Measurements from ENCODE around the gene PTPRN2. TPM values are rescaled to one million over a fixed set of nuclear protein-coding genes. Genes with fewer than 3 reads are reported as not detected.
A peak's percentile ranks its signal among the peaks of the same experiment; 100 is the strongest.
"Not testable (repeated sequence)": the region's sequence is repeated elsewhere in the genome, so short reads cannot be mapped to it uniquely, and the experiment has no call there.

The PTPRN2 gene
- total RNA-seq, 1 donor from 2014 or later = 11.4 TPM

DNA sequence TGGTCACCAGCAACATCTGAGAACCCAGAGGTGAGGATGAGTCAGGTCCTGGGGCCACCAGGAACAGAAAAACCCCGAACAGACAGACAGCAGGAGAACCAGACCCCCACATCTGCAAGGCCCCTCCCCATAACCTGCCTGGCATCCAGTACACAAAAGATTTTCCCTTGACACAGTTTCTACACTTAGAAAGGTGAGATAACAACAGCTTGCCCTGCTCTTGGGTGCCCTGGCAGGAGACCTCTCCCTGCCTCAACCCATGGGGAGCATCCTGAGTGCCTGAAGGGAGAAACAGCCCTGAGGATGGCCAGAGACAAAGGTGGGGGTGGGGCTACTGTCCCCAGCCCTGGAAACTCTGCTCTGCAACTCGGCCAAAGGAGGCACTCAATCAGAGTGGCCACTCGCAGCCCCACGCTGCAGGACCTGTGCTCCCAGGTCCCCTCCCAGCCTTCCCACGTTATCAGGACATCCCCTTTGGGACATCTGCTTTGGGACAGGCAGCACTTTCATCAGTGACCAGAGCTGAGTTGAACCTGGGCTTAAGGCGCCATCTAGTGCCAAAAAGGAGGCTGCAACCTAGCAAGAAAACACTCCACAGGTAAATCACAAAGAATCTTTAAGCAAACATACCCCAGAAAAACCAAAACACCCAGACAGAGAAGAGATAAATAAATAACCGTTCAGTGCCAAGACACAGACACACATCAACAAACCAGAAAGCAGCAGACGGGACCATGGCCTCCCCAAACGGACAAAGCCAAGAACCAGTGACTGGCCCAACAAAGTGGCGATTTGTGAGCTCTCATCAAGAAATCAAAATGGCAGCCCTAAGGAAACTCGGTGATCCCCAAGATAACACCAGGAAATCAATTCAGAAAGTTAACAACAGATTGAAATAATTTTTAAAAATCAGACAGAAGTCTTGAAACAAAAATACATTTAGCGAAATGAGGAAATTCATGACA lies 233.7 kb downstream of the PTPRN2 start:
- H3K4me1 Mint-ChIP-seq (ENCODE audit: low read depth) = peaks cover 3% of the 10 kb centered on the region
- no peak for DNase-seq (ENCODE audit: low spot score, unreplicated experiment)
- peaks cover 52% of the 10 kb centered on the region for H3K27me3 Mint-ChIP-seq
- H3K4me3 Mint-ChIP-seq (ENCODE audit: low read depth) = no peak overlapping the region
- peaks cover 2% of the 10 kb centered on the region for H3K36me3 Mint-ChIP-seq (ENCODE audit: insufficient read depth)
- H3K27ac Mint-ChIP-seq = no peak overlapping the region
- TF ChIP-seq, protein P1, sequence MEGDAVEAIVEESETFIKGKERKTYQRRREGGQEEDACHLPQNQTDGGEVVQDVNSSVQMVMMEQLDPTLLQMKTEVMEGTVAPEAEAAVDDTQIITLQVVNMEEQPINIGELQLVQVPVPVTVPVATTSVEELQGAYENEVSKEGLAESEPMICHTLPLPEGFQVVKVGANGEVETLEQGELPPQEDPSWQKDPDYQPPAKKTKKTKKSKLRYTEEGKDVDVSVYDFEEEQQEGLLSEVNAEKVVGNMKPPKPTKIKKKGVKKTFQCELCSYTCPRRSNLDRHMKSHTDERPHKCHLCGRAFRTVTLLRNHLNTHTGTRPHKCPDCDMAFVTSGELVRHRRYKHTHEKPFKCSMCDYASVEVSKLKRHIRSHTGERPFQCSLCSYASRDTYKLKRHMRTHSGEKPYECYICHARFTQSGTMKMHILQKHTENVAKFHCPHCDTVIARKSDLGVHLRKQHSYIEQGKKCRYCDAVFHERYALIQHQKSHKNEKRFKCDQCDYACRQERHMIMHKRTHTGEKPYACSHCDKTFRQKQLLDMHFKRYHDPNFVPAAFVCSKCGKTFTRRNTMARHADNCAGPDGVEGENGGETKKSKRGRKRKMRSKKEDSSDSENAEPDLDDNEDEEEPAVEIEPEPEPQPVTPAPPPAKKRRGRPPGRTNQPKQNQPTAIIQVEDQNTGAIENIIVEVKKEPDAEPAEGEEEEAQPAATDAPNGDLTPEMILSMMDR (IDR thresholded peaks at IDR 0.05; ENCODE audit: unreplicated experiment) = peak; percentile 59
- peaks cover 14% of the 10 kb centered on the region for H3K9me3 Mint-ChIP-seq (ENCODE audit: low read depth)

DNA sequence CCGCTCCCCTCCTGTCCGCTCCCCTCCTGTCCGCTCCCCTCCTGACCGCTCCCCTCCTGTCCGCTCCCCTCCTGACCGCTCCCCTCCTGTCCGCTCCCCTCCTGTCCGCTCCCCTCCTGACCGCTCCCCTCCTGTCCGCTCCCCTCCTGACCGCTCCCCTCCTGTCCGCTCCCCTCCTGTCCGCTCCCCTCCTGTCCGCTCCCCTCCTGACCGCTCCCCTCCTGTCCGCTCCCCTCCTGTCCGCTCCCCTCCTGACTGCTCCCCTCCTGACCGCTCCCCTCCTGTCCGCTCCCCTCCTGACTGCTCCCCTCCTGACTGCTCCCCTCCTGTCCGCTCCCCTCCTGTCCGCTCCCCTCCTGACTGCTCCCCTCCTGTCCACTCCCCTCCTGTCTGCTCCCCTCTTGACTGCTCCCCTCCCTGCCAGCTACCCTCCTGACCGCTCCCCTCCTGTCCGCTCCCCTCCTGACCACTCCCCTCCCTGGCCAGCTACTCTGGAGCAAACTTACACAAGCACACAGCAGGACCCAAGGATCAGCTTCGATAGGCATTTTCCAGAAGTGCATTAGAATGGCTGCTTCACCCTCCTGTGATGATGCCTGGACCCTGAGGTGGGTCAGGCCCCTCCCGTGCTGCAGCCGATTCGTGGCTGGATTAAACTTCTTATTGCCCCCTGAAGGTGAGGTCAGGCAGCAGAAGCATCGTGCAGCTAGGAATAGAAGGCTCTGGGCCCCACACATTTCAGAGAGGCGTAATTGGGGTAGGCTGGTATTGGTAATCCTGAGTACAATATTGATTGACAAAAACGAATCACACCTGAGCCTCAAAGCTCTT lies 235.5 kb downstream of the PTPRN2 start:
- DNase-seq (ENCODE audit: low spot score, unreplicated experiment); H3K4me1 Mint-ChIP-seq (ENCODE audit: low read depth); H3K4me3 Mint-ChIP-seq (ENCODE audit: low read depth); H3K36me3 Mint-ChIP-seq (ENCODE audit: insufficient read depth): not testable (repeated sequence)
- Mint-ChIP-seq H3K27ac (peak overlapping the region; percentile 58), H3K9me3 (ENCODE audit: low read depth) (peaks cover 14% of the 10 kb centered on the region), H3K27me3 (peaks cover 61% of the 10 kb centered on the region)

DNA sequence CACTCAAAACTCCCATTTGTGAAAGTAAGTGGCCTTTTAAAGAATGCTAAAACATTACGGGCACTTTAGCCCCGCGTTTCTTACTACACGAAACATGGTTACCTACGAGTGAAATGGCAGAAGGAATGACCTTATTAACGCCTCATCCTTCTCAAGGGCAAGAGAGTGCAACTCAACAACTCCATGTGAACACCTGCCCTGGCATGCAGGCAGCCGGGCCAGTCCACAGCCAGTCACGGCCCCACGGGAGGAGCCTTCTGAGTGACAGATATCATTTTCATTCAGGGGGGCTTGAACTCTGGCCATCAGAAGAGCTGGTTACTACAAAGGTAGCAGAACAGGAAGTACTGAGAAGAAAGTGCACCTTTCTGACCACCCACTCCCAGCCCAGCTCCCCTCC lies 236.1 kb downstream of the PTPRN2 start:
- TF ChIP-seq, protein P1 (IDR thresholded peaks at IDR 0.05; ENCODE audit: unreplicated experiment) = no peak
- Mint-ChIP-seq H3K36me3 (ENCODE audit: insufficient read depth) (peaks cover 2% of the 10 kb centered on the region), H3K27me3 (peaks cover 63% of the 10 kb centered on the region), H3K4me1 (ENCODE audit: low read depth) (peaks cover 2% of the 10 kb centered on the region), H3K4me3 (ENCODE audit: low read depth) (no peak overlapping the region), H3K27ac (no peak overlapping the region), H3K9me3 (ENCODE audit: low read depth) (peaks cover 14% of the 10 kb centered on the region)
- no peak for DNase-seq (ENCODE audit: low spot score, unreplicated experiment)

DNA sequence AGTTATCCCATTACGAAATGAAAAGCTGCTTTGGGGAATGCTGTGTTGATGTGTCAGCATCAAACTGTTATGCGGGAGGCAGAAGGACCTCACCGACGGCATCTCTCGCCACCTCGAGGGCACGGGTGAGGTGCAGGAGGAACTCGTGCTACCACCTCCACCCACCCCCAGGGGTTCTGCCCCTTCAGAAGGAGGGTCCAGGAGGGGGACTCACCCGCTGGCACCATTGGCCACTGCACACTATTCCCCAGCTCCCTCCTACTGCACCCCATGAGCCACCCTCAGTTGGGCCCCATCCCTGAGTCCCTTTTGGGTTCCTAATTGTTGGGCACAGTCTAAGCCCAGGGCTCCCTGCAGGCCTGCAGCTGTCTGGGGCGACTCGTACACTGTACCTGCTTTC lies 236.6 kb downstream of the PTPRN2 start:
- DNase-seq (ENCODE audit: low spot score, unreplicated experiment) = no peak
- TF ChIP-seq, protein P1 (IDR thresholded peaks at IDR 0.05; ENCODE audit: unreplicated experiment) = no peak
- peaks cover 1% of the 10 kb centered on the region for H3K4me1 Mint-ChIP-seq (ENCODE audit: low read depth)
- peaks cover 14% of the 10 kb centered on the region for H3K9me3 Mint-ChIP-seq (ENCODE audit: low read depth)
- peaks cover 60% of the 10 kb centered on the region for H3K27me3 Mint-ChIP-seq
- H3K27ac Mint-ChIP-seq = no peak overlapping the region
- no peak overlapping the region for H3K4me3 Mint-ChIP-seq (ENCODE audit: low read depth)
- peaks cover 2% of the 10 kb centered on the region for H3K36me3 Mint-ChIP-seq (ENCODE audit: insufficient read depth)

DNA sequence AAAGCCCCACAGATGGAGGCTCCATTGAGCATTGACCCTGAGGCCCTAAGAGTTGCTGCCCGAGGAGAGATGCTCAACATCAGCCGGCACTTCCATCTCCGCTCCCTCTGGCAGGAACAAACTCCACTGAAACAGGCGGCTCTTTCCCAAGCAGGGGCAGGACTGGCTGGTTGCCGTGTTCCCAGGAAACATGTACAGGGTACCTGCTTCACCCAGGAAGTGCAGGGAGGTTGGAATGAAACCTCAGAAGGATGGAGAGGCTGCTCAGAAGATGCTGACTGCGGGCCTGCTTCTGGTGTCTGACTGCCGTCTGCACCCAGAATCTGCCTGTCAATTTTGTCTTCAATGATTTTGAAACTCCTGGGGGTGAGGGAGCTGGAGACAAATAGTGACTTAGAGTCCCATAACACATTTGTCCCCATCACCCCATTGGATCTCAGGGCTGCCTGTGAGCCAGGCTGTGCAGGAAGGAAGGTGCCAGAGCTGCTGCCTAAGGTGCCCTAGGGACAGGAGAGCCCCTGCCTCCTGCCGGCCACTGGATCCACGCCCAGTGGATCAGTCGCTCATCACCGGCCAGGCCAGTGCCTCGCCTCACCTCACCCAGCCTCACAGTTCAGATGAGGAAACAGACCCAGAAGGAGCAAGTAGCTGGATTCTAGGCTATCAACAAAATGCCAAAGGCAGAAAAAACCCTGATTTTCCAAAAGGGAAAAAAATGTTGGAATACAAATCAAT lies 237.3 kb downstream of the PTPRN2 start:
- TF ChIP-seq, protein P1 (IDR thresholded peaks at IDR 0.05; ENCODE audit: unreplicated experiment) = no peak
- no peak overlapping the region for H3K27ac Mint-ChIP-seq
- H3K27me3 Mint-ChIP-seq = peaks cover 60% of the 10 kb centered on the region
- H3K4me3 Mint-ChIP-seq (ENCODE audit: low read depth) = no peak overlapping the region
- H3K36me3 Mint-ChIP-seq (ENCODE audit: insufficient read depth) = peaks cover 2% of the 10 kb centered on the region
- H3K4me1 Mint-ChIP-seq (ENCODE audit: low read depth) = peaks cover 1% of the 10 kb centered on the region
- H3K9me3 Mint-ChIP-seq (ENCODE audit: low read depth) = peaks cover 14% of the 10 kb centered on the region
- no peak for DNase-seq (ENCODE audit: low spot score, unreplicated experiment)
